ENCODE data around the gene HOXB2.

- TF ChIP-seq EZH2 (IDR thresholded peaks at IDR 0.05; ENCODE audit: borderline replicate concordance, low read depth, low read length, severe bottlenecking) (no peak), CTCF (IDR thresholded peaks at IDR 0.05; ENCODE audit: borderline replicate concordance, extremely low read depth, low read length, poor library complexity, severe bottlenecking) (no peak)
Observed at GRCh38 chr17:48563867-48564187, 18.9 kb upstream of the HOXB2 start.

Data from DND-41 (cell line).